A549 (cell line): ENCODE data around the gene AFMID. TPM values are rescaled to one million over a fixed set of nuclear protein-coding genes. Genes with fewer than 3 reads are reported as not detected.
A peak's percentile ranks its signal among the peaks of the same experiment; 100 is the strongest.
"Not testable (repeated sequence)": the region's sequence is repeated elsewhere in the genome, so short reads cannot be mapped to it uniquely, and the experiment has no call there.

Experiments used
- ATAC-seq, 2 experiments: fragments of 200-7000 bp in 1 of 2; fragments of >200 bp in 1 of 2; cut with Nextera tagmentation in 1 of 2; cut with Tn5 transposase in 1 of 2; 3 replicates each; pipeline versions ENCODE4 v1.8.0 to v1.9.1; 2018 to 2020; ENCODE audit warnings: mild to moderate bottlenecking in 1 of 2, moderate library complexity in 1 of 2
- CTCF ChIA-PET: fragments of 300-600 bp; sonication (Branson Sonifier 250); formaldehyde crosslinking; extraction: SDS; loops from one replicate; lab custom pipeline; 2021; ENCODE audit warnings: antibody characterized with exemption, inconsistent platforms; lab: Yijun Ruan, JAX
- POLR2A ChIA-PET: fragments of 350-600 bp; formaldehyde crosslinking; extraction: SDS; loops from one replicate; lab custom pipeline; 2021; ENCODE audit warnings: antibody characterized with exemption, inconsistent platforms; lab: Yijun Ruan, JAX
- DNase-seq, 2 experiments: peaks; one replicate each; pipeline versions ENCODE4 v3.0.0 to v3.0.0-alpha.2; 2011 to 2016; ENCODE audit warnings: low read depth in 1 of 2, low spot score in 1 of 2
- FAIRE-seq: peaks from 2 replicates; lab custom pipeline; 2011; peaks lifted over from hg19 to GRCh38; lab: Jason Lieb, UNC
- H3K27ac ChIP-seq, 2 experiments: fragments of >200 bp; sonication (Bioruptor Twin); formaldehyde crosslinking; 3 replicates each; pipeline ENCODE4 v1.5.1; 2016 to 2017
- H3K4me1 ChIP-seq: fragments of >200 bp; sonication (Bioruptor Twin); formaldehyde crosslinking; 3 replicates; pipeline ENCODE4 v1.6.1; 2016
- H3K4me2 ChIP-seq: fragments of >200 bp; sonication (Bioruptor Twin); formaldehyde crosslinking; 3 replicates; pipeline ENCODE4 v1.6.1; 2016
- H3K4me3 ChIP-seq: fragments of >200 bp; sonication (Bioruptor Twin); formaldehyde crosslinking; 3 replicates; pipeline ENCODE4 v1.5.1; 2016
- H3K9me3 ChIP-seq: fragments of >200 bp; sonication (Bioruptor Twin); formaldehyde crosslinking; 3 replicates; pipeline ENCODE4 v1.6.1; 2016
- ATOH8 ChIP-seq: fragments of 250-450 bp; sonication (Bioruptor Pico); IDR thresholded peaks from 2 replicates; pipeline ENCODE4 v1.5.0; 2020; ENCODE audit warnings: low read depth, mild to moderate bottlenecking, moderate library complexity
- EHF ChIP-seq: fragments of 250-450 bp; sonication (Bioruptor Pico); IDR thresholded peaks from 2 replicates; pipeline ENCODE4 v1.5.0; 2020; ENCODE audit warnings: mild to moderate bottlenecking
- FOSB ChIP-seq: fragments of 250-450 bp; sonication (Bioruptor Pico); IDR thresholded peaks from 2 replicates; pipeline ENCODE4 v1.5.0; 2020; ENCODE audit warnings: mild to moderate bottlenecking, moderate library complexity
- HOXB13 ChIP-seq: fragments of 250-450 bp; sonication (Bioruptor Pico); IDR thresholded peaks from 2 replicates; pipeline ENCODE4 v1.5.0; 2020; ENCODE audit warnings: low read depth, mild to moderate bottlenecking, moderate library complexity
- JUN ChIP-seq, 2 experiments: fragments of >200 bp; sonication (Bioruptor Twin); formaldehyde crosslinking; IDR thresholded peaks; 2 replicates in 1 of 2; 3 replicates in 1 of 2; pipeline ENCODE4 v1.6.1; 2016 to 2017
- JUNB ChIP-seq: fragments of >200 bp; sonication (Bioruptor Twin); formaldehyde crosslinking; IDR thresholded peaks from 2 replicates; pipeline ENCODE4 v1.6.1; 2016
- MAFK ChIP-seq: fragments of 450-650 bp; IDR thresholded peaks from 2 replicates; pipeline ENCODE4 v1.6.1; 2014; ENCODE audit not compliant: partially characterized antibody
- MYC ChIP-seq: IDR thresholded peaks from 2 replicates; pipeline ENCODE4 v1.6.1; 2012; ENCODE audit warnings: mild to moderate bottlenecking, inconsistent platforms, low read length, improper control_type of control experiment, borderline replicate concordance
- NPAS2 ChIP-seq: fragments of 250-450 bp; sonication (Bioruptor Pico); IDR thresholded peaks from 2 replicates; pipeline ENCODE4 v1.8.0; 2022; ENCODE audit warnings: mild to moderate bottlenecking, moderate library complexity, borderline replicate concordance
- PHF8 ChIP-seq: fragments of 200-600 bp; sonication (generic); IDR thresholded peaks from 2 replicates; pipeline ENCODE4 v1.6.1; 2016; ENCODE audit warnings: low read depth, mild to moderate bottlenecking, antibody characterized with exemption, moderate library complexity, borderline replicate concordance
- RAD21 ChIP-seq, 2 experiments: fragments of >200 bp in 1 of 2; sonication (Bioruptor Twin) in 1 of 2; formaldehyde crosslinking in 1 of 2; IDR thresholded peaks in 1 of 2; conservative IDR thresholded peaks in 1 of 2; 2 replicates in 1 of 2; 3 replicates in 1 of 2; pipeline ENCODE4 v1.6.1; 2012 to 2018; ENCODE audit warnings: inconsistent platforms in 1 of 2
- RARB ChIP-seq: fragments of 250-450 bp; sonication (Bioruptor Pico); IDR thresholded peaks from 2 replicates; pipeline ENCODE4 v1.8.0; 2021; ENCODE audit warnings: mild to moderate bottlenecking, moderate library complexity
- RFX5 ChIP-seq: fragments of 450-650 bp; IDR thresholded peaks from 2 replicates; pipeline ENCODE4 v1.7.1; 2014; ENCODE audit warnings: antibody characterized with exemption, mild to moderate bottlenecking, moderate library complexity
- SMC3 ChIP-seq: fragments of >200 bp; sonication (Bioruptor Twin); formaldehyde crosslinking; IDR thresholded peaks from 3 replicates; pipeline ENCODE4 v1.6.1; 2018; ENCODE audit warnings: inconsistent platforms
- TFCP2L1 ChIP-seq: fragments of 250-450 bp; sonication (Bioruptor Pico); IDR thresholded peaks from 2 replicates; pipeline ENCODE4 v1.5.0; 2021; ENCODE audit warnings: mild to moderate bottlenecking
- TP53 ChIP-seq: fragments of 250-450 bp; sonication (Bioruptor Pico); IDR thresholded peaks from 2 replicates; pipeline ENCODE4 v1.5.0; 2021; ENCODE audit warnings: mild to moderate bottlenecking, moderate library complexity
- USF2 ChIP-seq: fragments of 450-650 bp; IDR thresholded peaks from 2 replicates; pipeline ENCODE4 v1.6.1; 2014; ENCODE audit warnings: antibody characterized with exemption
- ZFP36 ChIP-seq: fragments of 450-650 bp; IDR thresholded peaks from 2 replicates; pipeline ENCODE4 v1.6.1; 2014; ENCODE audit warnings: borderline replicate concordance; ENCODE audit not compliant: partially characterized antibody
- WGBS: methylation state at CpG from one replicate; pipeline ENCODE4 v1.1.6; 2017; ENCODE audit errors: missing lambda C conversion rate; 5-methylcytosine and 5-hydroxymethylcytosine counted together
- polyA plus RNA-seq, 4 experiments: library from polyadenylated mRNA; depleted of rRNA in 3 of 4; stranded (reverse); fragments of >200 nt; fragmentation: RNase III in 1 of 4; extraction: RNeasy Plus Mini Kit Qiagen cat#74134 plus additional on column Dnase treatment in 1 of 4; gene quantifications; 2 replicates in 3 of 4; 3 replicates in 1 of 4; pipeline ENCODE4 v1.2.3, GENCODE V29; 2011 to 2017
- TF ChIP-seq, protein P1 (sequence below): fragments of >200 bp; sonication (Bioruptor Twin); formaldehyde crosslinking; IDR thresholded peaks from 3 replicates; pipeline ENCODE4 v1.5.1; 2016

Gene AFMID
- polyA plus RNA-seq, 2 of the 4 experiments (the other 2 are of a cell fraction): 33.4 to 43.4 TPM

DNA sequence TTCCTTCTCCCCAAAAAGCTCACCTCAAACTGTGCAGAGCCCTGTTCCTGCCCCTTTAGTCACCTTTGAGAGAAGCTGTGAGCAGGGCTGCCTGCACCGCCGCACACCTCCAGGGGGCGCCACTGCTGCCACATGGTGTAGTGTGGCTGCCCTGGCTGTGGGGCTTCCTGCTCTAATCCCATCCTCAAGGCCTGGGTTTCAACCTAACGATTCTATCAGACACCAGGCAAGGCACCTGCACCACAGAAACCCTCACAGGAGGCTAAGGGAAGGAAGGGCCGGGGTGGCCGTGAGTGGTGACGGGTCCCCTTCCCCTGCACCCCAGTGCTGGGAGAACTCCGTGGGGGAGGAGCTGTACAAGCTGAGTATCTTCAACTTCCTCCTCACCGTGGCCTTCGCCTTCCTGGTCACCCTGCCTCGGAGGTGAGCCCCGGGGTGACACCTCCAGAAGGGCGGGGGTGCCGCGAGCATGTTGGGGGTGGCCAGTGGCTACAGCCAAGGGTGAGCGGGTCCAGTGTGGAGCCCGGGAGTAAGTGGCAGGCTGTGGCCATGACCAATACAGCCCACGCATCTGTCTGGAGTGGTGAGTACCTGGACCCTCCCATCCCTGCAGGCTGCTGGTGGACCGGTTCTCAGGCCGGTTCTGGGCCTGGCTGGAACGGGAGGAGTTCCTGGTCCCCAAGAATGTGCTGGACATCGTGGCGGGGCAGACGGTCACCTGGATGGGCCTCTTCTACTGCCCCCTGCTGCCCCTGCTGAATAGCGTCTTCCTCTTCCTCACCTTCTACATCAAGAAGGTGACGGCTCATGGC lies 49.6 kb upstream of the AFMID start (continued):
- TF ChIP-seq TFCP2L1 (CRISPR knock-in tag): no peak
- 0 out of 3 replicates have a peak, but pooled peaks have one; percentile 7 for TF ChIP-seq SMC3
- TF ChIP-seq RAD21 (conservative IDR thresholded peaks at IDR 0.05 in 1 of 2, IDR thresholded peaks at IDR 0.05 in 1 of 2): peak in 1 of 2 experiments; percentile 23; a peak in 1 of 5 replicates
- TF ChIP-seq, protein P1, sequence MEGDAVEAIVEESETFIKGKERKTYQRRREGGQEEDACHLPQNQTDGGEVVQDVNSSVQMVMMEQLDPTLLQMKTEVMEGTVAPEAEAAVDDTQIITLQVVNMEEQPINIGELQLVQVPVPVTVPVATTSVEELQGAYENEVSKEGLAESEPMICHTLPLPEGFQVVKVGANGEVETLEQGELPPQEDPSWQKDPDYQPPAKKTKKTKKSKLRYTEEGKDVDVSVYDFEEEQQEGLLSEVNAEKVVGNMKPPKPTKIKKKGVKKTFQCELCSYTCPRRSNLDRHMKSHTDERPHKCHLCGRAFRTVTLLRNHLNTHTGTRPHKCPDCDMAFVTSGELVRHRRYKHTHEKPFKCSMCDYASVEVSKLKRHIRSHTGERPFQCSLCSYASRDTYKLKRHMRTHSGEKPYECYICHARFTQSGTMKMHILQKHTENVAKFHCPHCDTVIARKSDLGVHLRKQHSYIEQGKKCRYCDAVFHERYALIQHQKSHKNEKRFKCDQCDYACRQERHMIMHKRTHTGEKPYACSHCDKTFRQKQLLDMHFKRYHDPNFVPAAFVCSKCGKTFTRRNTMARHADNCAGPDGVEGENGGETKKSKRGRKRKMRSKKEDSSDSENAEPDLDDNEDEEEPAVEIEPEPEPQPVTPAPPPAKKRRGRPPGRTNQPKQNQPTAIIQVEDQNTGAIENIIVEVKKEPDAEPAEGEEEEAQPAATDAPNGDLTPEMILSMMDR: peak; percentile 51

DNA sequence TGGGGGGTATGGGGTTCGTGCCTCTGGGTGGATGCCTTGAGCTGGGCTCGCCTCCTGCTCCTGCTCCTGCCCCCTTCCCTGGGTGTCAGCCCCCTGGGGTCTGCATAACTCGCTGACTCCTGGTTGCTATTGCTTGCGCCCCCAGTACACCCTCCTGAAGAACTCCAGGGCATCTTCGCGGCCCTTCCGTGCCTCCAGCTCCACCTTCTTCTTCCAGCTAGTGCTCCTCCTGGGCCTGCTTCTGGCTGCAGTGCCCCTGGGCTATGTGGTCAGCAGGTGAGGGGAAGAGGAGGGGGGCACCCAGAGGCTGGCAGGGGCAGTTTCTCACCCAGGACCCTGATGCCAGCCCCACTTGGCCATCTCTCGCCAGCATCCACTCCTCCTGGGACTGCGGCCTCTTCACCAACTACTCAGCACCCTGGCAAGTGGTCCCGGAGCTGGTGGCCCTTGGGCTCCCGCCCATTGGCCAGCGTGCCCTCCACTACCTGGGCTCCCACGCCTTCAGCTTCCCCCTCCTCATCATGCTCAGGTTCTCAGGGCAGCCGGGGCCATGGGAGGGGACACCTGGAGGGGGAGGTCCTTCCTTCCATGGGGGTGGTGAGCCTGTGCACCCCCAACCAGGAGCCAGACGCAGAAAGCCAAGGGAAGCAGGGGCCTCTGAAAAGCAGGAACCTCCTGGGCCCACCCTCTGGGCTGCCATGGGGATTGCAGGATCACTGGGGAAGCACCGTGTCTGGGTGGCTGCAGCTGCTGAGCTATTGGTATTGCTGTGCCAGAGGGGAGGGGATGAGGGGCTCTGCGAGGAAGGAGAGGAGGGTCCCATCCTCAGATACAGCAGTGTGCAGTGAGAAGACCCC lies 48.7 kb upstream of the AFMID start:
- CTCF ChIA-PET: interaction anchor here (0.6 to 24.0 kb wide), 18 partner anchors 9 to 124 kb away, joined by 3 to 295 read pairs (median 6); partner anchors contain the start of genes SYNGR2, TK1, TMC6 and TMC8
- POLR2A ChIA-PET: interaction anchor here (1.7 kb wide), 1 partner anchor 180 kb away, joined by 4 read pairs; the partner anchor contains the start of gene TNRC6C
- Histone ChIP-seq H3K4me3 (no peak overlapping the region), H3K4me2 (no peak overlapping the region), H3K9me3 (no peaks in the 10 kb centered on the region), H3K27ac (no peak overlapping the region), H3K4me1 (peaks cover 27% of the 10 kb centered on the region)
- TF ChIP-seq MYC (no peak), MAFK (no peak), TP53 (CRISPR knock-in tag) (no peak), ATOH8 (no peak), JUNB (no peak), ZFP36 (no peak), USF2 (no peak), EHF (no peak), HOXB13 (CRISPR knock-in tag) (no peak), NPAS2 (no peak), RARB (no peak), PHF8 (no peak), FOSB (CRISPR knock-in tag) (no peak), JUN (IDR thresholded peaks at IDR 0.05) (no peak), RFX5 (no peak)
- 85% methylated on average over 17 of the region's 17 CpGs for WGBS
- ATAC-seq (no peak), DNase-seq (no peak), FAIRE-seq (no peak)

DNA sequence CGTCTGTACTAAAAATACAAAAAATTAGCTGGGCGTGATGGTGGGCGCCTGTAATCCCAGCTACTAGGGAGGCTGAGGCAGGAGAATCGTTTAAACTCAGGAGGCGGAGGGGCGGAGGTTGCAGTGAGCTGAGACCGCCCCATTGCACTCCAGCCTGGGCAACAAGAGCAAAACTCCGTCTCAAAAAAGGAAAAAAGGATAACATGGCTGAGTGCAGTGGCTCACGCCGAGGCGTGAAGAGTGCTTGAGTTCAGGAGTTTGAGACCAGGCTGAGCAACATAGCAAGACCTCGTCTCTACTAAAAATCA lies 47.3 kb upstream of the AFMID start:
- ATAC-seq, FAIRE-seq, DNase-seq, H3K9me3 ChIP-seq: not testable (repeated sequence)
- WGBS: 65% methylated on average over 12 of the region's 12 CpGs
- CTCF ChIA-PET: interaction anchor here (1.1 to 24.0 kb wide), 8 partner anchors 10 to 126 kb away, joined by 3 to 295 read pairs (median 5); partner anchors contain the start of genes SYNGR2, TK1, TMC6 and TMC8
- Histone ChIP-seq H3K4me3 (peak overlapping the region; percentile 30), H3K4me2 (peak overlapping the region; percentile 84), H3K4me1 (peaks cover 40% of the 10 kb centered on the region), H3K27ac (peak overlapping the region; percentile 49 to 65; a peak in 5 of 6 replicates)
- POLR2A ChIA-PET: interaction anchor here (0.7 to 3.0 kb wide), 6 partner anchors 9 to 98 kb away, joined by 3 to 8 read pairs (median 4); partner anchors contain the start of genes SYNGR2 and TMC8
